ENCODE data around the gene RIMBP2.

Gene RIMBP2

DNA sequence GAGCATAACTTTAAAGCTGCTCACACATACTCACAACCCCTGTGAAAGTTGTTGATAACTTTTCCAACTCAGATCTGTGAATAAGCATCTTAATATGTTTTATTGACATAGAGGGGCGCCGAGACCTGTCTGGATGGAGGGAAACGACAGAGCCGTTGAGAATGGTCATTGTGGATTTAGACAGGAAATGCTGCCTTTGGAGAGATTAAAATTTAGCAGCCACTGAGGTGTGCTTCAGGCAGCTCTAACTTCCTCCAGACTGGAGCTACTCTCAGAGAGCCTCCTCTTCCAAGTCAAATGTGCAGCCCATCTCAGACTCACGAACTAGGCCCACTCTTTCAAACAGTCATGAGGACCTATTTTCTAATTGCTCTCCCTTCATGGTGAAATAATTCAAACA lies 90.9 kb downstream of the RIMBP2 start:
- DNase-seq: no peak

DNA sequence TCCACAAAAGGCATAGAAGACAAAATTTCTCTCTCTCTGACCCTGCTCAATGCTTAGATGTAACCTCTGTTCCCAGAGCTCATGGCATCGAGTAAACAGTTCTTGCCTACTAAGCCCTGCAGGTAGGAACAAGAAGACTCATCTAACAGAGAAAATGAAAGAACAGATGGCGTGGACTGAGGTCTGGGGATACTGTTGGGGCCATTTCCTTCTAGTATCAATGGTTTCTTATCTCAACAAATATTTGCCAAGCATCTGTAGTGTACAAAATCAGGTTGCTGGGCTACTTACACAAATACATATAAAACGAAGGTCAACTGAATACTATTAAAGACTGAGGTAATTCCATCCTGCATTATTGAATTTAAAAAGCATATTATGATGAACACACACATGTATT lies 93.3 kb downstream of the RIMBP2 start:
- no peak for DNase-seq

DNA sequence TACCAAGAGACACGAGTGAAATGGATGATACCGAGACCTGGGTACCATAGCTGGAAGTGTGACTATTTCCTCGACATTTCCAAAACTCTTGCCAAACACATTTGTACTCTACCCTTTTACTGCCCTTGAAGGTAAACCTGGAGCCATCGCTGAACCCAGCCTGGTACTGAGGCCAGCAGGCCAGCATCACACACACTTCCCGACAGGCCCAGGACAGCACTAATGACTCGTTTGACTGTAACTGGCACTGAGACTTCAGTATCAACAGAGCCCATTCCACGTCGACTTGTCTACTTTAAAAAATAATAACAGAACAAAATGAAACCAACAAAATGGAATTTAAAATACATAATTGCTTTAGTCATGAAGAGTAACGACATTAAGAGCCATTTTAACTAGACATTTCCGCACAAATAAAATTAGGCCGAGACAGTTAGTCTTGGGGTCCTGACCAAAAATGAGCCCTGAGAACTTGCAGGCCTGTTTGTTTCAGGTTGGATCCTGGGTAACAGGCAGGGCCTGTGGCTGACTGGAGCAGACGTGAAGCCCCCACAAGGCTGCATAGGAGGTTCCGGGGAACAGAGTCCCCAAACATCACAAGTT lies 94.3 kb downstream of the RIMBP2 start:
- DNase-seq: no peak

DNA sequence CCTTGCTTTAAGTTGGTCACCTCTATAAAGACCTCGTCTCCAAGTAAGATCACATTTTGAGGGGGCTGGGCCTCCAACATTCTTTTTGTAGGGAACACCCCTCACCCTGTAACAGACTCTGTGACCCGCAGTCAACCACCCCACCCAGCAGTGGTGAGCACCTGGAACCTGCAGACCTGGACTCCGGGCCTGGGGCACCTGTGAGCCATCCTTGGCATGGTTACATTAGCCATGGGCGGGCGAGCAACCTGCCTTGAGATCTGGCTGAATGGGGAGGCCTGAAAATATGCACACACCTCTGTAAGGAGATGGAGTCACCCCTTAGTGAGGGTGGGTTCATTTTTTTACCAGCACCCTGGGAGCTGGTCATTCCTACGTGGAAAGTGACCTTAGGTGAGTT lies 95.3 kb downstream of the RIMBP2 start:
- no peak for DNase-seq

DNA sequence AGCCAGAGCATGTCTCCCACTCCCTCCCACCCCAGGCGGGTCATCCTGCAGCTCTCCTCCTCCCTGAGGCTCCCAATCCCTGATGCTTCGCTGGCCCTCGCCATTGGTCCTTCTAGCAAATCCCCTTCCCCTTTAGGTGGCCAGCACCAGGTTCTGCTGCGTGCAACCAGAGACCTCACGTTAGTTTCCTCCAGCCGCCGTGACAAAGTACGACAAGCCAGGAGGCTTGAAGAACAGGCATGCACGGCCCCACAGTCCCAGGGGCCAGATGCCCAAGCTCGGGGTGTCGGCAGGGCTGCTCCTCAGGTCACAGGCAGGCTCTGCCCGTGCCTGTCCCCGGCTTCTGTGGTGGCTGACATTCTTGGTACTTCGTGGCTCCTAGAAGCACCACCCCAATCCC lies 95.8 kb downstream of the RIMBP2 start:
- DNase-seq: no peak

DNA sequence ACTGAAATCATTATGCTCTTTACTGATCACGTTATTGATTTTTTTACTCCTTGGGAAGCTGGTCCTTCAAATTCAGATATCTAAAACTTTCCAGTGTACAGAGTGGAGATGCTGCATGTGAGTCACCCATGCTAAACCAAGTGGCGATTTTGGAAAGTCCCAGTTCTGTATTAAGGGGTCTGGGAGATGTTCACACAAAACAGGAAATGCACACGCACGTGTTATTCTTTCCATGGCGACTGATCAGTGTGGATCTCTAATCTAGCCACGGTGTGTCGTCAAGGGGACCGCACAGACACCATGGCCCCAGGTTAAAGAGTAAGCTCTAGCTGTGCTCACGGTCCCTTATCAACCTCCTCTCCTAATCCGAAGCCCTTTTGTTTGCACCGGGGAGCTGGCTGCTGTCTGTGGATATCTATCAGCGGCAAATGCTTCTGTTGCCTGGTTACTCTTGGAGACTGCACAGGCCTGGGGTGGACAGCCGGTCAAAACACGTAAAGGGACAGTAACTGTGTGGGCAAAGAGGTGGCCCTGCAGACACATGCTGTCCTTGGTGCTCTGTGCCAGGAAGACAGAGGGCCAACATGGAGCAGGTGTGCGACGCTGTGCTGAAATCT lies 96.6 kb downstream of the RIMBP2 start:
- no peak for DNase-seq

DNA sequence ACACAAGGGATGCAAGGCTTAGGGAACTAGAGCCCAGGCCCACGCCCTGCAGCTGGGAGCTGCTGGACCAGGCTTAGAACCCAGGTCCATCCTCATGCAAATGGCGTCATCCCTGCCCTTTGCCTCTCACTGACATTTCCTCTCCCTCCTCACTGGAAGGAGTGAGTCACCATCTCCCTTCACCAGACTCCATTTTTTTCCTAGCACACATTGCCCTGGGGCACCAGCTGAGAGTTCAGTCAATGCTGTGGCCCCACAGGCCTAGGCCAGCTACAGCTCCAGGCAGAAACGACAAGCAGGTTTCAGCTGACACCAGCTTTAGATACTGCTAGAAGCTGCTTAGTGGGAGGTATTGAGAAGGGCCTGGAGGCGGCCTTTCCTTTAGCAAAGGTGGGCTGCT lies 98.9 kb downstream of the RIMBP2 start:
- no peak for DNase-seq

DNA sequence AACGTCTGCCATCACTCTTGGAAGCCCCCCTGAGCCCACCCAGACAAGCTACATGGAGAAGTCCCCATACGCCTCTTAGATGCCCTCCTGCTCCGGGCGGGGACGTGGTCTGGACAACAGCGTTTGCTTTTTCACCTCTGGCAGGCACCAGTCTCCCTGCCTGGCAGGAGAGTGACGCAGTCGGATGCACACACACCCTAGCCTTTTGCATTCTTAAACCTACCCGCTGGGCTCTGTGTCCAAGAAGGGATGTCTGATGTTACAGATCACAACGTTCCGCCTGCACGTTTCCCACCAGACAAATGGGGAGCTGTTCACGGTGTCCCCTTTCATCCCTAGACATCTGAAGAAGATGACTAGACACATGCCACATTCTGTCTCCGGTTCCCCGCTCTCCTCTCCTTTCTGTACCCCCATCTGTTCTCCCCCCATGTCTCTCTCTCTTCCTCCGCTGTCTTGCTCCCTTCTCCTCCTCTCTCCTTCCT lies 100.2 kb downstream of the RIMBP2 start:
- no peak for DNase-seq

DNA sequence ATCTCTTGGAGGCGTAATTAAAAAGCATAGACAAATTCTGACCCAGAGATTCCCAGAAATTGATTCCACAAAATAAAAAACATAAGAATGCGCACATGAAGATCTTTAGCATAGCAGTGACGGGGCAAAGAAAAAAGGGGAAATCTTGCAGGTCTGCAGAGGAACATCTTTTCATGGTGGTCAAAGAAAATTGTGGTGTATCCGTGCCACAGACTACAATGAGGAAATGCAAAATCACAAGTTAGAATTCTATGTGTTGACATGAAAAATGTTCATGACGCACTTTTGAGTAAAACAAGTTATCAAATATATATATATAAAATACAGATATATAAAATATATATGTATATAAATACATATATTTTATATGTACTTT lies 101.6 kb downstream of the RIMBP2 start:
- no peak for DNase-seq

DNA sequence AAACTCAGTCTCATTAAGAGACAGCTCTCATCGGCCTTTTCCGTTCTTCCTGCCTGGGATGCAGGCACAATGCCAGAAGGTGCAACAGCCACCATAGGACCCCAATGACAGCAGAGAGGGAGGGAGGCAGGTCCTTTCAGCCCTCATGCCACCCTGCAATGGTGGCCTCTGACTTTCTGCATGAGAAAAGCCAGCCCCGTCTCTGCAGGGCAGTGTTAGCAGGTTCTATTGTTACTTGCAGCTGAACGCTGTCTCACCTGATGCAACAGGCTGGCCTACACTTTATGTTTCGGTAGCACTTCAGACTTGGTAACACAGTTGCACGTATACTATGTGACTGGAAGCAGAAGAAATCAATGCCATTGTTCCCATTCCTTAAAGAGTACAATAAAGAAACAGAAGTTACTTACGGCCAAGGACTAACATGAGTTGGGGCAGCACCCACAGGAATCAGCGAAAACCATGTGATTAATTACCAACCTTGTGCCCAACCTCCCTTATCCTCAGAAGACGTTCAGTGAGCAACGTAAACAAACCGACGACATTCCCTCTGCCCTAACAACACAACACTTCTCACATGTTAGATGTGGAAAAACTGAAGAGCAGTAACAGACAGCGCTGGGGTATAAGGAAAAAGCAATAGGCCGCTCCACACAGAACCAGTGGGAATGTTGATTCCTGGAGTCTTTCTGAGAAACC lies 102.1 kb downstream of the RIMBP2 start:
- DNase-seq: no peak

DNA sequence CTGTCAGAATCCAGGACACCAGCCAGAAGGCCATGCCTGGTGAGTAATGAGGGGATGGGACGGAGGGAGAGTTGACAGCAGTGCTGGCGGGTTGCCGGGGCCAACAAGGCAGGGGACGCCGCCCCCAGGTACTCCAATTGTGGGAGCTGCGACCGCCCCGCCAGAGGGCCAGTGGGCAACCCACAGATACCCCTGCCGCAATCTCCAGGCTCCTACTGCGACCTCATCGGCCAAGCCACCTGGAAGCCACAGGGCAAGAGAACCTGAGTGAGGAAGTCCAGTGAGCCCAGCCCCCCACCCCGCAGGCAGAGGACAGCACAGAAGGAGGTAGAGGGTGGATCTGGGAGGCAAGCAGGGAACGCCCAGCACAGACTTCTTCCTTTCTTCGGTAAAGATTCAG lies 103.0 kb downstream of the RIMBP2 start:
- no peak for DNase-seq

DNA sequence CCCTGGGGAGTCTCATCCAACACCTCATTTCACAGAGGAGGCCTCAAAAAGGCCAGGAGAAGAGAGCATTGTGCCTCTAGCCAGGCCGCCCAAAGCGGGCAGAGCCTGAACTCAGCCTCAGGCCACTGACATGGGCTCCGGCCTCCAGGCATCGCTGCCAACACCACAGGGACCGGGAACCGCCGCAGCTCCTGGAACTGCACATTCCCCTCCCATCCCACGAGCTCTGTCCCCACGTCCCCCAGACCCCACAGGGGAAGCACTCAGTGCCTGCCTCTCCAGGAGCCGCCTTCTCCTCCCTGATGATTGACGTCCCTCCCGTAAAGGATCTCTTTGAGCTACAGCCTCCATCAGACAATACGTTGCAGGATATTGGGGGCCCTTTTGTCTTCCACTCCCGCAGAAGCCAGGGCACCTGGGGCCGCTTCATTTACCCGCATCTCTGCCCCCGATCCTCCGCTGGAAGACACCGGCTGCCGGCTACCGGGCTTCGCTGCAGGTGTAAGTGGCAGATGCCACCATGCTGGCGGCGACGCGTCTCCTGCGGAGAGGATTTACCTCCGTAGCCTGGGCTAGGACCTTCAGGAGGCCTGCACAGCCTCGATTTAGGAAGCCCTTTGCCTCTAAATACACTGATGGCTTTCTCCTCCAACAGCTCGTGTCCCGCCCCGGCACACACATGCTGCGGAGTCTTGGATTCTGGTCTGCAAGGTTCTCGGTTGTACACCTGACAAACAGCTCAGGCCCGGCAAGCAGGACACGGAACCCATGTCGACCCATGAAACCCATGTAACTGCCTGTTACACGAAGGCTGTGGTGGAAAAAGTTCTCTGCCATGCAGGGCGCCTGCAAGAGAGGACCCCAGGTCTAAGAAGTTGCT lies 104.8 kb downstream of the RIMBP2 start:
- no peak for DNase-seq

DNA sequence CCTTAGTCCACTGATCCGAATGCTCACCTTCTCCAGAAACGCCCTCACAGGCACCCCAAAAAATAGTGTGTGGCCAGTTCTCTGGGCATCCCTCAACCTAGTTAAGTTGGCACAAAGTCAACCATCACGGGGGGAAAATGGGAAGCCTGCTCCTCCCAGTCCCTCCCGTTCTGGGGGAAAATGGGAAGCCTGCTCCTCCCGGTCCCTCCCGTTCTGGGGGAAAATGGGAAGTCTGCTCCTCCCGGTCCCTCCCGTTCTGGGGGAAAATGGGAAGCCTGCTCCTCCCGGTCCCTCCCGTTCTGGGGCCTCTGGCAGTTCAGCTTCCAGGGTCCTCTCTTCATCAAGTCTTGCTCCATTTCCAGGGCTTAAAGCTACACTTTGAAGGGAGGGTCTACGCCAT lies 106.1 kb downstream of the RIMBP2 start:
- DNase-seq: no peak

DNA sequence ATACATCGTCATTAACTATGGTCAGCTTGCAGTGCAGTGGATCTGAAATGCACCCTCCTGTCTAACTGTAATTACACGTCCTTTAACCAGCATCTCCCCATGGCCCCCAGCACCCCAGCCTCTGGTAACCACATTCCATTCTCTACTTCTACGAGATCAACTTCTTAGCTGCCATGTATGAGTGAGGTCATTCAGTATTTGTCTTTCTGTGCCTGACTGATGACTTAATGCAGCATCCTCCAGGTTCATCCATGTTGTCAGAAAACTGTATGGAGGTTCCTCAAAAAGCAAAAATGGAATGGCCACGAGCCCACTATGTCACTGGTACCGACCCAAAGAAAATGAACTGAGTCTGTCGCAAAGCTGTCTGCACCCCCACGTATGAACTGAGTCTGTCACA lies 107.3 kb downstream of the RIMBP2 start:
- no peak for DNase-seq

DNA sequence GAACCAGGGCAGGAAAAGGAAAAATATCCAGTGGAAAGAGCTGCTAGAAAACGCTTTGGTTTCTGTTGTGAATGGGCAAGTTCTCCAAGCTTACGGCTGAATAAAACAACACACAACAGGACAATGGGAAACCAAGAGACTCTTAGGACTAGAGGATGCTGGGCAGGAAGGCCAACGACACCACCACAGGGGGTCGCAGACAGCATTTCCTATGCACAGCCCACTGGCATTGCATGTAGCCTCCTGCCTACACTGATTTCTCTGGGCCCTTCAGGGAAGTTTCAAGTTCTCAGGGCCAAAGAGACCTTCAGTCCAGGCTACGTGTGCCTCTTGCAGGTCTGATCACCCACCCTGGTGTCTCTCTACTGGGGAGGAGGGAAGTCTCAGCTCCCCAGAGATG lies 108.0 kb downstream of the RIMBP2 start:
- no peak for DNase-seq

DNA sequence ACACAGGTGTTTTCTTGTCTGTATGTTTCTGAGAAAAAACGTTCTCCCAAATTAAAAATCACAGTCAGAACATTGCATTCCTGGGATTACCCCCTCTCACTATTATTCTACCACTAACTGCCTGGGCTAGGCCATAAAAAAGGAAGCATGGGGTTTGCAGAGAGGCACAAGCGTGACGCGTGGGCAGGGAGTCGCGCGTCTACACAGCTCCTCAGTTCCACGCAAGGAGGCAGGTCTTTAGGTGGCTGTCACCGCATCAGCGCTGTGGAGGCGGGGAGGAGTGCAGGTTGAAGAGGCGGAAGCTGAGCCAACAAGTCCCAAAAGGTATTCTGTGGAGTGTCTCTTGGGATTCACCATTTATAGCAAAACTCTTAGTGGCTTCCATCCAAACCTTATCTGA lies 109.9 kb downstream of the RIMBP2 start:
- no peak for DNase-seq

DNA sequence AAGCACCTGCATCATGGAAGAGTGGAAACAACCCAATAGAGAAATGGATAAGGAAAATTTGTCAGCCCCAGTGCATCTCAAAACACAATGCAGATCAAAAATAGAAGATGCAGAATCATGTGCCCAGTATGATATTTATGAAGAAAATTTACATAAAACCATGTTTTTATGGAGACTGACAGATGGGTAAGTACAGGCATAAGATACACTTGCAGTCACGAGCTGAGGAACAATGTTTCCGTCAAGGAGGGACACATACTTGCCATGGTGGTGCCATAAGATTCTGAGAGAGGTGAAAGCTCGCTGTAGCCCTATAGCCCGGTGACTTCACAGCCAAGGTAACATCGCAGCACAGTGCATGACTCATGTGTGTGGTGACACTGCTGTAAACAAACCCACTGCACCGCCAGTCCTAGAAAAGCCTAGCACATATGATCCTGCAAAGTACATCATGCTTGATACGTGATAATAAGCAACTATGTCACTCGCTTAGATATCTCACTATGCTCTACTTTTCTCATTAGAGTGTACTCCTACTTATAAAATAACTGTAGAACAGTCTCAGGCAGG lies 112.6 kb downstream of the RIMBP2 start:
- no peak for DNase-seq

DNA sequence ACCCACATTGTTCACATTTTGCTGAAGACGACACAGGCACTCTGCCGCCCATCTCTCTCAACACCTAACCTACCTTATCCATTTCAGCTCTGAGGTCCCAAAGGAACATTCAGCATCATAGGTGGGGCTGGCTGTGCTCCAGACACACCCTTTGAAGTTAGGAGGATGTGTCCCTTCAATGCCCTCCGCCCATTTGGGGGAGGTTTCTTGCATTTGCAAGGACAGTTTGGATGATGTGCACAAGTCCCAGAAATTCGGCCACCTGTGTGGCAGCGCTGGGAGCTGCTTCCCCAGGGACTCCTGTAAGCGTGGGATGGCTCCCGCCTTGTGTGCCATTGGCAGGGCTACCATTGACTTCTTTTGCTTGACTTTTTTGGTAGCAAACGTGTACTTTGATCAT lies 113.8 kb downstream of the RIMBP2 start:
- no peak for DNase-seq

DNA sequence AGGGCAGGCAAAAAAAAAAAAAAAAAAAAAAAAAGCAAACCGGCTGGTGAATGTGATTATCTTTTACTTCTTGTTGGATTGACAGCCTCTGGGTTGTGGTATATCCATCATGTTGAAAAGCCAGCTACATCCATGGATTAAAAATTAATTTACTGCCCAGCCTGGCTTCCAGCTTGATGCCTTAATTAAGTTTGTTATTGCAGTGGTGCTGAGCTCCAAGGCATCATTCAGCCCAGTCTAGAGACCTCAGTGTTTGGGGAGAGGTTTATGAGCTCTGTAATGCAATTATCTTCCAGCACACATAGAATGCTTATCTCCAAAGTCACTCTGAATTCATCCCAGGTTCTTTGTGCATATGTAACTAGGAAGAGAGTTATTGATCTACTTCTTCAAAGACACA lies 114.8 kb downstream of the RIMBP2 start:
- DNase-seq: no peak

DNA sequence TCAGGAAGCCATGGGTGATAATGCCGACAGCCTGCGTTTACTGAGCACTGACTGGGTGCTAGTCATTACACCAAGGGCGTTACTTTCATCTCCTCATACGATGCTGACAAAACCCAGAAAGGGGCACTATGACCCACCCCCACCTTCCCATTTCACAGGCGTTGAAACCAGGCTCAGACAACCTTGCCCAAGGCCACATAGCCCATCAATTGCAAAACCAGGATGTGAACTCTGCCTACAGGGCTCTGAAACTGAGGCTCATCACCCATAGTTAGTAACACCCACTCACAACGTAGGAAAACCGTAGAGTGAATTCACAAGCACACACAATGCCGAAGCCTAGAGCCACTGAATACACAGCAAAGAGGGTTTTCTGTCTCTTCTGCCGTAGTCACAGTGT lies 119.9 kb downstream of the RIMBP2 start:
- DNase-seq: no peak

DNA sequence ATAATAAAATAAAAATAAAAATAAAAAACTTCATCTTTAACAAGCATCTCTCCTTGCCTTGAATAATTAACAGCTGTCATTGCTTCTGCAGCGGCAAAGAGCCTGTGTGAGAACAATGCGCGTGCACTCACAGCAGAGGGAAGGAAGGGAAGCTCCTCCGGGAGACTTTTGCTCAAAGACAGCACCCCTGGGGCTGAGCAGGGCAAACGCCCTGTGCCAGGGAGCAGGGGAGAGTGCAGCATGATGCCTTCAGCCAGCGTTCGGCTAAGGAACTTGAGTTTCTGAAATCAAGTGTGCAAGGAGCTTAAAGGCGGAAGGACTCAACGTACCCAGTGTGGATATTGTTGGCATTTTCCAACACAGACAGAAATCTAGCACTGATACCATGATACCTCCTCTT lies 120.5 kb downstream of the RIMBP2 start:
- no peak for DNase-seq

DNA sequence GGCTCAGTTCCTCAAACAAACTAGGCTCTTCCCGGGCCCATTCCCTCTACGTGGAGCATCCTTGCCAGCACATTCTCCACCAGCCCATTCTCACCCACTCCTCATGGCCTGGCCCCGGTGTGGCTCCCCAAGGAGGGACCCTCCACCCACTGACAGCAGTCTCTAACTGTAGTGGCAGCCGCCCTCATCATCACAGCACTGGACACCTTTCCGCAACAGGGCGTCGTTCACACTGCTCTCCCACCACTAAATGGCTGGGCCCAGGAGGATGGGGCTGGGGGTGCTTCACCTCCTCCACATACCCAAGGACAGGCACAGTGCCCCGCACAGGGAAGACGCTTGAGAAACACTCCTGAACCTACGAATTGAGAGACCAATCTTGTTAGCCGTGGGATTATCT lies 123.0 kb downstream of the RIMBP2 start:
- DNase-seq: no peak

DNA sequence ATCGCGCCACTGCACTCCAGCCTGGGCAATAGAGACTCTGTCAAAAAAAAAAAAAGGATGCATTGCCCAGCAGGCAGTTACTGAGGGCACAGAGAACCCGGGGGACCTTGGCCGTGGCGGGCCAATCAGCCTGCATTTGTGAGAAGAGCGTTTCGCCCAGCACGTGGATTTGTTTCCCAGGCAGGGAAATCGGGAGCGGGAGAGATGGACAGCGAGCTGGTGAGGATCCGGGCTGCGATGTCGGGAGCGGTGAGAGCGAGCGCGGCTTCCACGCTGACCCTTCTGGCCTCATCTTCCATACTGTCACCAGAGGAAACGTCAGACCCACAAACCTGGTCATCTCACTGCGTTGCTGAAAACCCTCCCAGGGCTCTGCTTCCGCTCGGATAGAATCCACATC lies 123.5 kb downstream of the RIMBP2 start:
- no peak for DNase-seq
